SK-N-SH (cell line): Measurements from ENCODE around the gene PTPRC. TPM values are rescaled to one million over a fixed set of nuclear protein-coding genes. Genes with fewer than 3 reads are reported as not detected.

Experiments
- CTCF ChIA-PET: fragments of 300-600, 350-600 bp; formaldehyde crosslinking; extraction: SDS; loops from one replicate; lab custom pipeline; 2021; lab: Yijun Ruan, JAX
- POLR2A ChIA-PET: fragments of 350-600 bp; sonication (Branson Sonifier 250); formaldehyde crosslinking; extraction: SDS; loops from one replicate; lab custom pipeline; 2020; ENCODE audit warnings: antibody characterized with exemption, inconsistent platforms; lab: Yijun Ruan, JAX
- DNase-seq: peaks from one replicate; pipeline ENCODE4 v3.0.0; 2012
- H2AFZ ChIP-seq: fragments of 200-600 bp; sonication (generic); 2 replicates; pipeline ENCODE4 v1.8.1; 2016; ENCODE audit warnings: antibody characterized with exemption, mild to moderate bottlenecking, low read depth
- H3F3A ChIP-seq: fragments of 200-600 bp; sonication (generic); replicated peaks from 2 replicates; pipeline ENCODE3; 2016; ENCODE audit warnings: antibody characterized with exemption, mild to moderate bottlenecking; ENCODE audit not compliant: insufficient read depth
- H3K27ac ChIP-seq, 2 experiments: fragments of 200-500 bp in 1 of 2; fragments of 200-600 bp in 1 of 2; sonication (Bioruptor generic) in 1 of 2; sonication (generic), shearing (Covaris generic) in 1 of 2; 2 replicates each; pipeline versions ENCODE4 v1.5.1 to v1.6.1; 2014 to 2016; ENCODE audit warnings: low read depth in 2 of 2, inconsistent platforms in 1 of 2, low read length in 1 of 2, mild to moderate bottlenecking in 1 of 2, mixed read lengths in 1 of 2
- H3K27me3 ChIP-seq: fragments of 200-600 bp; sonication (generic), shearing (Covaris generic); 2 replicates; pipeline ENCODE4 v1.6.1; 2016; ENCODE audit warnings: mixed run types; ENCODE audit not compliant: insufficient read depth
- H3K36me3 ChIP-seq, 2 experiments: fragments of 200-500 bp in 1 of 2; fragments of 200-600 bp in 1 of 2; sonication (Bioruptor generic) in 1 of 2; sonication (generic) in 1 of 2; replicated peaks in 1 of 2; 2 replicates each; pipeline versions ENCODE3 to v1.5.1; 2014 to 2016; ENCODE audit warnings: low read length in 1 of 2, mild to moderate bottlenecking in 1 of 2; ENCODE audit not compliant: insufficient read depth in 2 of 2, control insufficient read depth in 1 of 2
- H3K4me1 ChIP-seq, 2 experiments: fragments of 200-500 bp in 1 of 2; fragments of 200-600 bp in 1 of 2; sonication (Bioruptor generic) in 1 of 2; sonication (generic), shearing (Covaris generic) in 1 of 2; 2 replicates each; pipeline versions ENCODE4 v1.5.1 to v1.6.1; 2014 to 2016; ENCODE audit warnings: low read depth in 1 of 2, low read length in 1 of 2, mixed run types in 1 of 2; ENCODE audit not compliant: insufficient read depth in 2 of 2, control insufficient read depth in 1 of 2
- H3K4me2 ChIP-seq: fragments of 200-600 bp; sonication (generic), shearing (Covaris generic); 2 replicates; pipeline ENCODE4 v1.6.1; 2017; ENCODE audit warnings: mixed run types
- H3K4me3 ChIP-seq, 2 experiments: fragments of 200-500 bp in 1 of 2; fragments of 200-600 bp in 1 of 2; sonication (Bioruptor generic) in 1 of 2; sonication (generic), shearing (Covaris generic) in 1 of 2; 2 replicates each; pipeline versions ENCODE4 v1.5.1 to v1.8.1; 2014 to 2016; ENCODE audit warnings: low read depth in 2 of 2, inconsistent platforms in 1 of 2, low read length in 1 of 2, mild to moderate bottlenecking in 1 of 2, mixed read lengths in 1 of 2, moderate library complexity in 1 of 2
- H3K79me2 ChIP-seq: fragments of 200-600 bp; sonication (generic); 2 replicates; pipeline ENCODE4 v1.8.1; 2017; ENCODE audit warnings: mild to moderate bottlenecking; ENCODE audit not compliant: insufficient read depth
- H3K9ac ChIP-seq: fragments of 200-600 bp; sonication (generic); 2 replicates; pipeline ENCODE4 v1.6.1; 2017; ENCODE audit warnings: mixed run types
- H3K9me2 ChIP-seq: fragments of 200-600 bp; sonication (generic); 2 replicates; pipeline ENCODE4 v1.6.1; 2017; ENCODE audit warnings: mixed run types
- H3K9me3 ChIP-seq: fragments of 200-600 bp; sonication (generic); 2 replicates; pipeline ENCODE4 v1.6.1; 2017; ENCODE audit warnings: mixed run types, mild to moderate bottlenecking, moderate library complexity
- H4K20me1 ChIP-seq: fragments of 200-600 bp; sonication (generic); 2 replicates; pipeline ENCODE4 v1.6.1; 2017; ENCODE audit warnings: mild to moderate bottlenecking, mixed run types; ENCODE audit not compliant: insufficient read depth
- CHD2 ChIP-seq: fragments of 150-350 bp; IDR thresholded peaks from 2 replicates; pipeline ENCODE4 v1.6.1; 2018; ENCODE audit warnings: low read length; ENCODE audit not compliant: partially characterized antibody
- EP300 ChIP-seq, 2 experiments: IDR thresholded peaks; 2 replicates each; pipeline versions ENCODE4 v1.4.0 to v1.6.1; 2012; ENCODE audit warnings: borderline replicate concordance in 1 of 2, low read depth in 1 of 2, low read length in 1 of 2
- EZH2phosphoT487 ChIP-seq: fragments of 200-600 bp; sonication (generic); IDR thresholded peaks from 2 replicates; pipeline ENCODE4 v1.6.1; 2017; ENCODE audit warnings: low read depth, mixed run types, mild to moderate bottlenecking, antibody characterized with exemption, moderate library complexity, borderline replicate concordance
- GABPA ChIP-seq: IDR thresholded peaks from 2 replicates; pipeline ENCODE4 v1.4.0; 2012; ENCODE audit warnings: low read depth, mild to moderate bottlenecking
- GATA2 ChIP-seq: sonication (generic); formaldehyde crosslinking; IDR thresholded peaks from 2 replicates; pipeline ENCODE4 v1.5.0; 2020; ENCODE audit warnings: mild to moderate bottlenecking, missing genetic modification reagents
- IRF3 ChIP-seq: fragments of 150-350 bp; IDR thresholded peaks from 2 replicates; pipeline ENCODE4 v1.6.1; 2016; ENCODE audit warnings: mild to moderate bottlenecking, low read depth, low read length
- MAX ChIP-seq: IDR thresholded peaks from 2 replicates; pipeline ENCODE4 v1.4.0; 2012; ENCODE audit warnings: low read depth
- MXI1 ChIP-seq: IDR thresholded peaks from 2 replicates; pipeline ENCODE4 v1.6.1; 2012; ENCODE audit warnings: mild to moderate bottlenecking, low read depth, low read length, improper control_type of control experiment
- NFIC ChIP-seq: IDR thresholded peaks from 2 replicates; pipeline ENCODE4 v1.4.0; 2012; ENCODE audit warnings: borderline replicate concordance
- NRF1 ChIP-seq: IDR thresholded peaks from 2 replicates; pipeline ENCODE4 v1.6.1; 2012; ENCODE audit warnings: low read depth, mild to moderate bottlenecking, low read length
- PBX3 ChIP-seq: IDR thresholded peaks from 2 replicates; pipeline ENCODE4; 2012
- RFX5 ChIP-seq: IDR thresholded peaks from 2 replicates; pipeline ENCODE4 v1.6.1; 2012; ENCODE audit warnings: mild to moderate bottlenecking, improper control_type of control experiment, low read length
- SIN3A ChIP-seq: IDR thresholded peaks from 2 replicates; pipeline ENCODE4 v1.6.1; 2012; ENCODE audit warnings: low read depth, mild to moderate bottlenecking, low read length, moderate library complexity, borderline replicate concordance
- SMC3 ChIP-seq: IDR thresholded peaks from 2 replicates; pipeline ENCODE4 v1.6.1; 2012; ENCODE audit warnings: low read depth, low read length, improper control_type of control experiment
- TAF1 ChIP-seq: IDR thresholded peaks from 2 replicates; pipeline ENCODE4 v1.6.1; 2012; ENCODE audit warnings: low read depth, mild to moderate bottlenecking, low read length, moderate library complexity, borderline replicate concordance
- TCF12 ChIP-seq: IDR thresholded peaks from 2 replicates; pipeline ENCODE4 v1.4.0; 2012
- YY1 ChIP-seq: IDR thresholded peaks from 2 replicates; pipeline ENCODE4 v1.4.0; 2012; ENCODE audit warnings: low read depth, mild to moderate bottlenecking
- ZBTB33 ChIP-seq: IDR thresholded peaks from 2 replicates; pipeline ENCODE4 v1.4.0; 2012; ENCODE audit warnings: low read depth, borderline replicate concordance
- WGBS: methylation state at CpG from one replicate; pipeline ENCODE4 v1.1.6; 2017; ENCODE audit warnings: low lambda C conversion rate; 5-methylcytosine and 5-hydroxymethylcytosine counted together
- polyA plus RNA-seq, 3 experiments: library from polyadenylated mRNA; depleted of rRNA; stranded (reverse); fragments of >200 nt; gene quantifications; 2 replicates each; pipeline ENCODE4 v1.2.3, GENCODE V29; 2012

Gene PTPRC
- polyA plus RNA-seq, 1 of the 3 experiments (the other 2 are of a cell fraction), result 0.03 TPM

GRCh38 chr1:198691063-198691462 lies 52.2 kb downstream of the PTPRC start (continued):
- TF ChIP-seq SIN3A, result no peak
- no peak for TF ChIP-seq NFIC
- TF ChIP-seq MXI1, result no peak
- TF ChIP-seq TCF12, result no peak
- no peak for TF ChIP-seq PBX3
- no peak for TF ChIP-seq GATA2 (CRISPR knock-in tag)
- TF ChIP-seq YY1, result no peak
- no peak for TF ChIP-seq CHD2

- ChIA-PET POLR2A (no interaction called here), CTCF (no interaction called here)
- no peaks in the 10 kb centered on the region for H3K36me3 ChIP-seq
- H3F3A ChIP-seq, result no peaks in the 10 kb centered on the region
- H3K9ac ChIP-seq, result no peak overlapping the region
- no peaks in the 10 kb centered on the region for H3K9me2 ChIP-seq
- H4K20me1 ChIP-seq, result no peaks in the 10 kb centered on the region
- no peak overlapping the region for H3K27ac ChIP-seq
- DNase-seq, result no peak
- H3K9me3 ChIP-seq, result no peaks in the 10 kb centered on the region
- H3K27me3 ChIP-seq, result no peaks in the 10 kb centered on the region
- H2AFZ ChIP-seq, result no peak overlapping the region
- no peak overlapping the region for H3K4me3 ChIP-seq
- H3K79me2 ChIP-seq, result no peaks in the 10 kb centered on the region
- TF ChIP-seq ZBTB33 (no peak), NRF1 (no peak), EZH2phosphoT487 (no peak), EP300 (IDR thresholded peaks at IDR 0.05; ENCODE audit: borderline replicate concordance in 1 of 2, low read depth in 1 of 2, low read length in 1 of 2) (no peak), SMC3 (no peak)
- H3K4me1 ChIP-seq, result no peaks in the 10 kb centered on the region; a peak in 1 of 4 replicates
- H3K4me2 ChIP-seq, result no peak overlapping the region
These were observed 54.5 kb downstream of the PTPRC start for GRCh38 chr1:198693321-198693720.

GRCh38 chr1:198694542-198694941 lies 55.7 kb downstream of the PTPRC start:
- H3F3A ChIP-seq, result no peaks in the 10 kb centered on the region
- no peak overlapping the region for H3K4me3 ChIP-seq
- H2AFZ ChIP-seq, result no peak overlapping the region
- no peaks in the 10 kb centered on the region for H3K9me3 ChIP-seq
- H3K27me3 ChIP-seq, result no peaks in the 10 kb centered on the region
- no peaks in the 10 kb centered on the region for H3K9me2 ChIP-seq
- H3K4me2 ChIP-seq, result no peak overlapping the region
- H3K36me3 ChIP-seq, result no peaks in the 10 kb centered on the region
- 89% methylated on average over 1 of the region's 1 CpG for WGBS
- H3K9ac ChIP-seq, result no peak overlapping the region
- H3K79me2 ChIP-seq, result no peaks in the 10 kb centered on the region
- no peaks in the 10 kb centered on the region; a peak in 2 of 4 replicates for H3K4me1 ChIP-seq
- no peak overlapping the region for H3K27ac ChIP-seq
- H4K20me1 ChIP-seq, result no peaks in the 10 kb centered on the region
- DNase-seq, result no peak
- POLR2A ChIA-PET, result no interaction called here
- CTCF ChIA-PET, result no interaction called here
- TF ChIP-seq MXI1, result no peak
- no peak for TF ChIP-seq IRF3
- no peak for TF ChIP-seq MAX
- no peak for TF ChIP-seq RFX5
- TF ChIP-seq TAF1, result no peak
- no peak for TF ChIP-seq GABPA
- TF ChIP-seq PBX3, result no peak
